Activated T-cell treated with anti-CD3 and anti-CD28 coated beads, Interleukin-2, amount 50 U/mL, for 4 hours (primary cell): ENCODE results near the gene SGTA. TPM values are rescaled to one million over a fixed set of nuclear protein-coding genes. Genes with fewer than 3 reads are reported as not detected.

Experiments used
- ATAC-seq, 2 donors: fragments of 200-7000 bp; cut with Tn5 transposase; one replicate each; pipeline ENCODE4 v1.10.0; 2021
- DNase-seq: peaks from one replicate; pipeline ENCODE4 v3.0.0-alpha.2; 2020
- H3K27me3 Mint-ChIP-seq: one replicate; pipeline ENCODE4 v1.8.0; 2021; ENCODE audit warnings: low read depth, mixed read lengths
- H3K36me3 Mint-ChIP-seq: one replicate; pipeline ENCODE4 v1.8.0; 2022; ENCODE audit warnings: mixed read lengths; ENCODE audit not compliant: insufficient read depth
- H3K4me1 Mint-ChIP-seq: one replicate; pipeline ENCODE4 v1.8.0; 2021; ENCODE audit warnings: low read depth, mixed read lengths
- H3K4me3 Mint-ChIP-seq: one replicate; pipeline ENCODE4 v1.8.0; 2021; ENCODE audit warnings: mild to moderate bottlenecking, moderate library complexity, mixed read lengths
- H3K9me3 Mint-ChIP-seq: one replicate; pipeline ENCODE4 v1.8.0; 2021; ENCODE audit warnings: mixed read lengths
- total RNA-seq, 3 donors: library from RNA; stranded (reverse); gene quantifications; one replicate each; pipeline ENCODE4 v1.2.1, GENCODE V29; 2021

The SGTA gene
- total RNA-seq, 3 donors from 2014 or later: 99.3 to 107 (median 102) TPM

DNA sequence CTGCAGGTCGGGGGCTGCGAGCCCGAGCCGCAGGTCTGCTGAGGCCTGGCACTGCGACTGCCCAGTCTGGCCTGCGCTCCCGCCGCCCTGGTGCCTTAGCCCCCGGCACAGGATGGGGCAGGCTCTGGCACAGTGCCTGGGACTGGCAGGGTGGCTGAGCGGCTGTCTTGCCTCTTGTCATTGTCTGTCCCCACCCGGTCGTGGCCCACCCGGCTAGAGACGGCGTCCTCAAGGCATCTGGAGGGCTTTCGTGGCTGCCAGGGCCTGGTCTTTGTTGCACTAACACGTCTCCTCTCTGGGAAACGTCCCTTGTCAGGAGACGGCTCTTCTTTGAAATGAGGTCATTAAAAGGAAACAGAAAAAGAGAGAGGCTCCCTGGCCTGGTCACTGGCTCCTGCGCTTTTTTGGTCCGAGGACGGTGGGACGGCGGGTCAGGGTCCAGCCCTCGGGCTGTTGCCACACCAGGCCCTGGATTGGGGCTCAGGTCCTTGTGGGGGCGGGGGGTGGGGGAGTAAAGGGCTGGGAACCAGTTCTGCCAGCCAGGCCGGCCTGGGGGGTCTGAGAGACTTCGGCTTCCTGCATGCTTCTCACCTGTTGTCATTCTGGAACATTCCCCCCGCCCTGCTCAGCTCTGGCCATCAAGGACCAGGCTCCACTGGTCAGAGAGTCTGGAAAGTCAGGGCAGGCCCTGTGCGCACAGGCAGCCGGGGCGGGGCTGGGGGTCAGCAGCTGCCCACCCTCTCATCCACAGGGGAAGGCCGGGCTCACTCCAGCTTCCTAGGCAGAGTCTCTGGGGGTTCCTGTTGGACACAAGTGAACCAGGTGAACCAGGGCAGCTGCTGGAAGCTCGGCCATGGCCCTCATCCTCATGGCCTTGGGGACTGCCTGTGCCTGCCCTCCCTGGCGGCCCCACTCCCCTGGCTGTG is 30.4 kb upstream of the SGTA start:
- no peak for ATAC-seq
- no peak overlapping the region for H3K4me3 Mint-ChIP-seq
- peaks cover 4% of the 10 kb centered on the region for H3K4me1 Mint-ChIP-seq
- no peak for DNase-seq
- H3K9me3 Mint-ChIP-seq: no peaks in the 10 kb centered on the region
- H3K27me3 Mint-ChIP-seq: no peaks in the 10 kb centered on the region
- peaks cover 8% of the 10 kb centered on the region for H3K36me3 Mint-ChIP-seq

DNA sequence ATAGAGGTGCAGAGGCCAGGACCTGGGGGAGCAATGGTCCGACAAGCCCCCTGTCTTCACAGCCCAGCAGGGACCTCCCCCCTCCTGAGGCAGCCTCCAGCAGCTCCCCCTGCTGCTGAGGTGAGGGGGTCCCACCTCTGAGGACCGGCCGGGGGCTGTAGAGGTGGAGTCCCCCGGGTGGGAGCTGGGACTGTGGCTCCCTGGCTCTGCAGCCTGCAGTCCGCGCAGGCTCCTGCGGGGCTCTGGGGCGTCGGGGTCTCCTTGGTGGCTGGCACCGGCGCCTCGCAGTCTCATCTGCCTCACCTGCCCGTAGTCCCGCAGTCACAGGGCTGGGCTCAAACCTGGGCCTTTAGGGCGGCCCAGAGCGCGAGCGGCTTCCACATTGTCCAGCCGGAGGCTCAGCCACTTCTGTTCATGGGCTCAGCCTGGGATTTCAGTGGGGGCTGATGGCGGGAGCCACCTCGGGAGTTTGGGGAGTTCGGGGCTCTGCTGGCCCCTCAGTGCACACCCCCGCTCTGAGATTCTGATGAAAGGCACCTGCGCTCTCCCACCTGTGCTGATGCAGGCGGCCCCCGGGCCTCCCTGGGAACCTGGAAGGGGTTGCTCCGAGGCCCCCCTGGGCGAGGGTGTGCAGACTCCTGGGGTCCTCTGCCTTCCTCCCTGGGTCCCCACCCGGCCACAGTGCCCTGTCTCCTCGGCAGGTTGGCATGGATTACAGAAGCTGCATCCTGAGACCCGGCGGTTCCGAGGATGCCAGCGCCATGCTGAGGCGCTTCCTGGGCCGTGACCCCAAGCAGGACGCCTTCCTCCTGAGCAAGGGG is 29.6 kb upstream of the SGTA start:
- ATAC-seq: no peak
- DNase-seq: no peak
- Mint-ChIP-seq H3K9me3 (no peaks in the 10 kb centered on the region), H3K27me3 (no peaks in the 10 kb centered on the region), H3K4me3 (no peak overlapping the region), H3K4me1 (peaks cover 4% of the 10 kb centered on the region), H3K36me3 (peaks cover 8% of the 10 kb centered on the region)

DNA sequence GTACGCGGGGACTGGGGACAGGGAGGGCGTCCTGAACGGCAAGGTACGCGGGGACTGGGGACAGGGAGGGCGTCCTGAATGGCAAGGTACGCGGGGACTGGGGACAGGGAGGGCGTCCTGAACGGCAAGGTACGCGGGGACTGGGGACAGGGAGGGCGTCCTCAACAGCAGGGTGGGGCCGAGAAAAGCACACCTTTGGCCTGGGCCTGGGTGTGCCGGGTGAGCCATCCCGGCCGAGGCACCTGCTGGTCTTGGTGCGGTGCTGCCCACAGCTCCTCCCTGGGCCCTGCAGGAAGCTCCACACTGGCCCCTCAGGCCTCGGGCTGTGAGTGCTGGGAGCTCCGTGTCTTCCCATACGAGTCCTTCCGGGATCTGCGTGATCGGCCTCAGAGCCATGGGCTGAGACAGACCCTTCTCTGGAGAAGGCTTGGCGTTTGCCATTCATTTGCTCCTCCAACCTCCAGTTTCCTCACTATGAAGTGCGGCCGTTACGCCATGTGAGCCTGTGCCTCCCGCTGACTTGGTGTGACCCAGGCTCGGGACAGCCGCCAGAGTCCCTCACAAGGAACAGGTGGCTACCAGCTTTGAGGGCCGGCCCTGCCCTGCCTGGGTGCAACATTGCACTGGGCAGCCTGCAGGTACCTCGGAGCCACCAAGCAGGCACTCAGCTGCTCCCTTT is 28.8 kb upstream of the SGTA start:
- H3K27me3 Mint-ChIP-seq: no peaks in the 10 kb centered on the region
- no peaks in the 10 kb centered on the region for H3K9me3 Mint-ChIP-seq
- no peaks in the 10 kb centered on the region for H3K4me1 Mint-ChIP-seq
- ATAC-seq: no peak
- H3K4me3 Mint-ChIP-seq: no peak overlapping the region
- no peak for DNase-seq
- peaks cover 8% of the 10 kb centered on the region for H3K36me3 Mint-ChIP-seq

DNA sequence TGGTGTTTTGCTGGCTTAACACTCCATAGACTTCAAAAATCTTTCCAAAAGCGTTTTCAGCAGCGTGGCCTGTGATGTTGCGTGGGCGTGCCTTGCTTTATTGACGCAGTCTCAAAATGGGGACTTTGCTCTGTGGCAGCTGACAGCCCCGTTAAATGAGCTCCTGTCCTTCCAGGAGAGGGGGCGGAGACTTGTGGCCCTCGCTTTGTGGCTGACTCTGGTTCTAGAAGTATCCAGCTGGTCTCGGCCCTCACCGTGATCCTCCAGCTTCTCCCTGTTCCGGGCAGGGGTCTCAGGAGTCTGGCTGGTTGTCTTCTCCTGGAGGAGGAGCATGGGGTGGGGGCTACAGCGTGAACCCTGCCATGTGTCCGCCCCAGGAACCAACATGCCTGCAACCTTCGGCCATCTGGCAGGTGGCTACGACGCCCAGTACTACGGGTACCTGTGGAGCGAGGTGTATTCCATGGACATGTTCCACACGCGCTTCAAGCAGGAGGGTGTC is 28.2 kb upstream of the SGTA start:
- no peak overlapping the region for H3K4me3 Mint-ChIP-seq
- H3K27me3 Mint-ChIP-seq: no peaks in the 10 kb centered on the region
- H3K9me3 Mint-ChIP-seq: no peaks in the 10 kb centered on the region
- DNase-seq (no peak), ATAC-seq (no peak)
- peaks cover 8% of the 10 kb centered on the region for H3K36me3 Mint-ChIP-seq
- no peaks in the 10 kb centered on the region for H3K4me1 Mint-ChIP-seq

DNA sequence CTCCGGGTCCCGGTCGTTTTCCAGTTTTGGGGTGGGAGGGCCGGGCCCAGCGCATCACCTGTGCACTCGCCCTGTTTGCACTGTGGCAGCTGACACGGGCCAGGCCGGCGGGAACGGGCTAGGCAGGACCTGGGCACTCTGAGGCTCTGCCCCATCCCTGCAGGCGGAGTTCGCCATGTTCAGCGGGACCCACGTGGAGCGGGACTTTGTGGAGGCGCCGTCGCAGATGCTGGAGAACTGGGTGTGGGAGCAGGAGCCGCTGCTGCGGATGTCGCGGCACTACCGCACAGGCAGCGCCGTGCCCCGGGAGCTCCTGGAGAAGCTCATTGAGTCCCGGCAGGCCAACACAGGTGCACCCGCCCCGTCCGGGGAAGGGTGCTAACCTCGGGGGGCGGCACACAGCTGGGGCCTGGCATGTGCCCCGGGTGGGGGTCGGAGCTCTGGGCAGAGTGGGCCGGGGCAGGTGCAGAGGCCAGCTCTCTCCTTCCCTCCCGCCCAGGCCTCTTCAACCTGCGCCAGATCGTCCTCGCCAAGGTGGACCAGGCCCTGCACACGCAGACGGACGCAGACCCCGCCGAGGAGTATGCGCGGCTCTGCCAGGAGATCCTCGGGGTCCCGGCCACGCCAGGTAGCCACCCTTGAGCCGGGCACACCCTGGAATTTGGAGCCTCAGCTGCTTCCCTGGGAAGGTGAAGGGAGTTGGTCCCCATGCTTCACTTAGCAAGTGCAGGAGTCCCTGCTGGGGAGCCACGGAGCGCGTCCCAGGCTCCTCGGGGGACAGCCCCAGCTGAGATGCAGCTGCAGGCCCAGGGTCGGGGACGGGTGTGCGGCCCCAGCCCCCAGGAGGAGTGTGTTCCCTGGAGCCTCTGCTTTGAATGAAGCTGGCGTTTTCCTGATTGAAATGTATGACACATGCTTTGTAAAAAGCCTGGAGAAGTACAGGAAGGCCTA is 27.3 kb upstream of the SGTA start:
- ATAC-seq: no peak
- H3K4me3 Mint-ChIP-seq: no peak overlapping the region
- no peaks in the 10 kb centered on the region for H3K9me3 Mint-ChIP-seq
- DNase-seq: no peak
- no peaks in the 10 kb centered on the region for H3K27me3 Mint-ChIP-seq
- peaks cover 10% of the 10 kb centered on the region for H3K36me3 Mint-ChIP-seq
- H3K4me1 Mint-ChIP-seq: no peaks in the 10 kb centered on the region

DNA sequence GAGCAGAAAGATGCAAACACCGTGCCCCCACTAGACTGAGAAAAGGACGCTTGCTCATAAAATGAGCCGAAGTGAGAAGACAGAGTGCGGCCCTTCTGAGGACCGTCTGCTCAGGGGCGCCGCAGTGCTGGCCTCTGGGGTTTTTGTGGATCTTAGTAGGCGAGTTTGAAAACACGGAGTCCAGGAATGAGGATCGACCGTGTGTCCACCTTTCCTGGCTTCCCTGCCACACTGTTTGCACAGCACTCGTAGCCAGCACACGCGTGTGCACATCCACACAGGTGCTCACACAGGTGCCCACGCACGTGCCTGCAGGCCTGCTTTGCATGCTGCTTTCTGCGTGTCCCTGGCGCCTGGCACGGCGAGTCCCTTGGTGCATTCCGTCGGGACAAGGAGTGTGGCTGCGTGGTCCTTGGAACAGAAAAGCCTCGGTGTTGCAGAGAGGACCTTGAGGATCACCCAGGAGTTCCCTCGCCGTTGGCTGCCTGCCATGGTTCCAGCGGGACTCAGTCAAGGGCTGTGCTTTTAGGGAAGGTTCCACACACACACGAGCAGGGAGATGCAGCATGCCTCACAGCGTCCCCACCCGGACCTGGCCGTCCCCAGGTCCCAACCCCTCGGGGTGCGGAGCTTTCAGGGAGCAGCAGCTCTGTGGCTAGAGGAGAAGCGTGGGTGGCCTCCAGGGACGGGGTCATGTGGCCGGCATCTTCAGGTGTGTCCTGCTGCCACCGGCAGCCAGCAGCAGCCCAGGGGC is 26.5 kb upstream of the SGTA start:
- H3K27me3 Mint-ChIP-seq: no peaks in the 10 kb centered on the region
- no peaks in the 10 kb centered on the region for H3K9me3 Mint-ChIP-seq
- H3K36me3 Mint-ChIP-seq: peaks cover 12% of the 10 kb centered on the region
- DNase-seq: no peak
- no peaks in the 10 kb centered on the region for H3K4me1 Mint-ChIP-seq
- no peak for ATAC-seq
- H3K4me3 Mint-ChIP-seq: no peak overlapping the region

DNA sequence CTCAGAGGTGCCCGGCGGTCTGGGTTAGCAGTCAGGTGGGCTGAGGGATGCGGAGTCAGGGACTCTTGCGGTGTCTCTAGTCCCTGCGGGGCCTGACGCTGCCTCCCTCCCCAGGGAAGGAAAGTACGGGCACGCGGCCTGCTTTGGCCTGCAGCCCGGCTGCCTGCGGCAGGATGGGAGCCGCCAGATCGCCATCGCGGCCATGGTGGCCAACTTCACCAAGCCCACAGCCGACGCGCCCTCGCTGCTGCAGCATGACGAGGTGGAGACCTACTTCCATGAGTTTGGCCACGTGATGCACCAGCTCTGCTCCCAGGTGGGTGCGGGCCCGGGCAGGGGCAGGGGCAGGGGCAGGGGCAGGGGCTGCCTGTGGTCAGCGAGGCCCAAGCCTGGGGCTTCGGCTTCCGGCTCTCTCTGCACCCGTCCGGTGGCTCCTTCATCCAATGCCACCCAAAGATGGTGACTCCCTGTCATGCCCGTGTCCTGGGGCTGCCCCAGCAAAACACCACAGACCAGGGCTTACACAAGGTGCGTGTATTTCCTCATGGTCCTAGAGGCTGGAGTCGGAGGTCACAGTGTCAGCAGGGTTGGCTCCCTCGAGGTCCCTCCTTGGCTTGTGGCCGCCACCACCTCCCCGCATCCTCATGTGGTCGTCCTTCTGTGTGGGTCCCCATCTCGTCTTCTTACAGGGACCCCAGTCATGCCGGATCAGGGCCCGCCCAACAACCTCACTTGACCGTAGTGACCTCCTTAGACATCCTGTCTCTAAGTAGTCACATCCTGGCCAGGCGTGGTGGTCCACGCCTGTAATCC is 25.3 kb upstream of the SGTA start:
- Mint-ChIP-seq H3K36me3 (peaks cover 17% of the 10 kb centered on the region), H3K4me1 (no peaks in the 10 kb centered on the region), H3K27me3 (no peaks in the 10 kb centered on the region), H3K9me3 (no peaks in the 10 kb centered on the region), H3K4me3 (no peak overlapping the region)
- no peak for DNase-seq
- no peak for ATAC-seq

DNA sequence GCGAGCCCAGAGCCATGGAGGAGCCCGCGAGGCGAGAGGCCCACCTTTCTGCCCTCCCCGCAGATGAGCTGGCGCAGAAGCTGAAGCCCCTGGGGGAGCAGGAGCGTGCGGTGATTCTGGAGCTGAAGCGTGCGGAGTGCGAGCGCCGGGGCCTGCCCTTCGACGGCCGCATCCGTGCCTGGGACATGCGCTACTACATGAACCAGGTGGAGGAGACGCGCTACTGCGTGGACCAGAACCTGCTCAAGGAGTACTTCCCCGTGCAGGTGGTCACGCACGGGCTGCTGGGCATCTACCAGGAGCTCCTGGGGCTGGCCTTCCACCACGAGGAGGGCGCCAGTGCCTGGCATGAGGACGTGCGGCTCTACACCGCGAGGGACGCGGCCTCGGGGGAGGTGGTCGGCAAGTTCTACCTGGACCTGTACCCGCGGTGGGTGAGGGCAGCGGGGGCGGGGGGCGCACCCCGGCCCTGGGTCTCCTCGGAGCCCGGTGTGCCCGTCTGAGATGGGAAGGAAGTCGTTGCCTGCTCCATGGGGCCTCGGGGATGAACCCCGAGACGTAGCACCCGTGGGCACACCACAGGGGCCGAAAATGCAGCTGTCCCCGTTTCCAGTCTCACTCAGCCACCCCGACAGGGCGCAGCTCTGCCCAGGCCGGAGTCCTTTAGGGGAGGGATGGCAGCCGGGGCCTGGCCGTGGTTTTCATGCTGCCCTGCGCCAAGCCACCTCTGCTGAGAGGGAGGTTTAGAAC is 24.5 kb upstream of the SGTA start:
- ATAC-seq: no peak
- no peak for DNase-seq
- H3K36me3 Mint-ChIP-seq: peaks cover 21% of the 10 kb centered on the region
- H3K9me3 Mint-ChIP-seq: no peaks in the 10 kb centered on the region
- no peak overlapping the region for H3K4me3 Mint-ChIP-seq
- H3K27me3 Mint-ChIP-seq: no peaks in the 10 kb centered on the region
- no peaks in the 10 kb centered on the region for H3K4me1 Mint-ChIP-seq

DNA sequence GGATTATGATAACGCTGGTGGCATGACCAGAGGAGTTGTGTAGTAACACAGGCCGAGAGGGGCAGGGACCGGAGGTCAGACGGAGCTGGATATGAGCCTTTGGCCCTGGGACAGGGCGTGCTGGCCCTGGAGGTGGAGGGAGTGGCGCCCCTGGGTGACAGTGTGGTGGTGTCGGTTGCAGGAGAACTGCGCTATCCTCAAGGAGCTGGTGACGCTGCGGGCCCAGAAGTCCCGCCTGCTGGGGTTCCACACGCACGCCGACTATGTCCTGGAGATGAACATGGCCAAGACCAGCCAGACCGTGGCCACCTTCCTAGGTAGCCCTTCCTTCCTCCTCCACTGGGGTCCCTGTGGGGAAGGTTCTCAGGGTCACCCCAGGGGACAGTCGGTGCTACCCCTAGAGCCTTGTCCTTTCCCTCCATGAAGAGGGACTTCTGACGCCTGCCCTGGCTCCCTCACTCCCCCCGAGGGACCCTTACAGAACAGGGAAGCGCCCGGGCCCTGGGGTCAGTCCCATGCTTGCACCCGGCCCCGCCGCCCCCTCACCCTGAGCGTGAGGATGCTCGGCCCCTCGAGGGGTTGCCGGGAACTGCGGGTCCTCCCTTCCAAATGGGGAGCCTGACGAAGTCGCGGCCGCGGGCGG is 23.8 kb upstream of the SGTA start:
- Mint-ChIP-seq H3K36me3 (peaks cover 23% of the 10 kb centered on the region), H3K9me3 (no peaks in the 10 kb centered on the region), H3K27me3 (no peaks in the 10 kb centered on the region), H3K4me3 (no peak overlapping the region), H3K4me1 (no peaks in the 10 kb centered on the region)
- DNase-seq: no peak
- no peak for ATAC-seq

DNA sequence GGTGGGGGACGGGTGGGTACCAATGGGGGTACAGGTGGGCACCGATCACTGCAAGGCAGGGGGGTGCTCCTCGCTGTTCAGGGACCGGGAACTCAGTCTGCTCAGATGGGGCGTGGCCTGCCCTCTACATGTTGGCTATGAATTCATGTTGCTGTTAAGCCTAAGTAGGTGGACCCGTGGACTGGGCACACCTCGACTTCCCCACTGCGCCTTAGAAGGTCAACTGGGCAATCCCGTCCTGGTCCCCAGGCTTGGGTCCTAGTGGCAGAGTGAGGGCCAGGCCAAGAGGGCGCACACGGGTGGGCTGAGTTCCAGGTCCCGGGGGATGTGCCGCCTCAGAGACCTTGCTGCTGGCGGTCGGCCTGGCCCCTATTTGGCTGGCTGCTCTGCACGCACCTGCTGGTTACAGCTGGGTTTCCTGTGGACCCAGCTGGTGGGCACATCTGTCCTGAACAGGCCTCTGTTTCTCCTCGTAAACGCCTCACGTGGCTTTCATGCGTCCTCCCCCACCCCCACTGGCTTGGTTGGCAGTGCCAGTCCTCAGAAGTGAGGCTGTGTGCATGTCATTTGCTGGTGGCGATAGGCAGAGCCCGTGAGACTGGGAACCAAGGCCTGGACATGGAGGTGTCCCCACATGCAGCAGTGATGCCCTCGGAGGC is 23.0 kb upstream of the SGTA start:
- DNase-seq (no peak), ATAC-seq (no peak)
- Mint-ChIP-seq H3K9me3 (no peaks in the 10 kb centered on the region), H3K4me1 (no peaks in the 10 kb centered on the region), H3K4me3 (no peak overlapping the region), H3K36me3 (peaks cover 23% of the 10 kb centered on the region), H3K27me3 (no peaks in the 10 kb centered on the region)

DNA sequence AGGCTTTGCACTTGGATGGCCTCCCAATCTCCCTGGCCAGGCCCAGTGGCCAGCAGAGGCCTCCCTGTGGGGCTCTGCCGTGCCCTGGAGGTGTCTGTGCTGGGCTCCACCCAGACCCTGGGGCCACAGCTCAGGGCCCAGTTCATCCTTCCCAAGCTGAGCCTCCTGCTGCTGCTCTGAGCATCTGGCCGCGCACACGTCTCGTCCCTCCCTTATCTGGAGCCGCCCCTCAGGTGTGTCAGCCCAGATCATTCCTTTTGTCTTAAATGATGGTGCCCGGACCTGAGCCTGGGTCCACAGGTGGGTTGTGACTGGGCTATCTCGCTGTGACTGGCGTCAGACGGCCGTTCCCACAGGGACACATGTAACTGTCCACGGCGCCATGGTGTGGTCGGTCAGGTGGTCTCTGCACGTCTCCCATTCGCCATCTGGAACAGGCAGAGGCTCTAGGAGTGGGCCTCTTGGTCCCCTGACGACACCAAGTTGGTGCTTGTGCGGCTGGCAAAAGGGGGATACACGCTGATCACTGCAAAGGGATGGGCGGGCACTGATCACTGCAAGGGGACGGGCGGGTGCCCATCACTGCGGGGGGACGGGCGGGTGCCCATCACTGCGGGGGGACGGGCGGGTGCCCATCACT is 22.3 kb upstream of the SGTA start:
- H3K27me3 Mint-ChIP-seq: no peaks in the 10 kb centered on the region
- H3K4me1 Mint-ChIP-seq: no peaks in the 10 kb centered on the region
- DNase-seq (no peak), ATAC-seq (no peak)
- no peaks in the 10 kb centered on the region for H3K9me3 Mint-ChIP-seq
- no peak overlapping the region for H3K4me3 Mint-ChIP-seq
- peaks cover 26% of the 10 kb centered on the region for H3K36me3 Mint-ChIP-seq
